ENCODE measurements around the gene CFAP46. TPM values are rescaled to one million over a fixed set of nuclear protein-coding genes. Genes with fewer than 3 reads are reported as not detected.

Gene CFAP46
- total RNA-seq, 2 experiments from 2014 or later = not detected

- Histone ChIP-seq H3K4me2 (ENCODE audit: low read length) (no peak overlapping the region), H3K4me3 (ENCODE audit: low read depth, low read length, poor library complexity, severe bottlenecking) (no peak overlapping the region), H3K27ac (ENCODE audit: low read depth, low read length, poor library complexity, severe bottlenecking) (no peak overlapping the region), H3K9me2 (ENCODE audit: insufficient read depth, low read length) (no peaks in the 10 kb centered on the region), H4K20me1 (ENCODE audit: insufficient read depth, low read length) (no peaks in the 10 kb centered on the region), H2AFZ (ENCODE audit: low read length) (no peak overlapping the region), H3K4me1 (ENCODE audit: insufficient read depth, low read length, poor library complexity, severe bottlenecking) (no peaks in the 10 kb centered on the region), H3K9me3 (ENCODE audit: low read length) (no peaks in the 10 kb centered on the region), H3K36me3 (ENCODE audit: insufficient read depth, low read length) (no peaks in the 10 kb centered on the region), H3K79me2 (ENCODE audit: insufficient read depth, low read depth, low read length) (no peaks in the 10 kb centered on the region)
- ChIA-PET POLR2A (no interaction called here), CTCF (ENCODE audit: unreplicated experiment) (no interaction called here)
- no peak for TF ChIP-seq EZH2phosphoT487 (IDR thresholded peaks at IDR 0.05; ENCODE audit: borderline replicate concordance, low read depth, low read length)
- BruUV-seq (replicated peaks) = no TSS peak
- no peak for DNase-seq (ENCODE audit: low spot score)
- intact Hi-C loops (cut with micrococcal nuclease; ENCODE audit: unreplicated experiment) = no loop called here
Measured at GRCh38 chr10:132851451-132851850, 90.9 kb downstream of the CFAP46 start.

GRCh38 chr10:132850896-132851295 lies 91.5 kb downstream of the CFAP46 start:
- no peak overlapping the region for H3K4me2 ChIP-seq (ENCODE audit: low read length)
- no peak overlapping the region for H3K4me3 ChIP-seq (ENCODE audit: low read depth, low read length, poor library complexity, severe bottlenecking)
- ChIA-PET POLR2A (no interaction called here), CTCF (ENCODE audit: unreplicated experiment) (no interaction called here)
- H4K20me1 ChIP-seq (ENCODE audit: insufficient read depth, low read length) = no peaks in the 10 kb centered on the region
- no peak overlapping the region for H3K27ac ChIP-seq (ENCODE audit: low read depth, low read length, poor library complexity, severe bottlenecking)
- no peaks in the 10 kb centered on the region for H3K9me2 ChIP-seq (ENCODE audit: insufficient read depth, low read length)
- H3K4me1 ChIP-seq (ENCODE audit: insufficient read depth, low read length, poor library complexity, severe bottlenecking) = no peaks in the 10 kb centered on the region
- BruUV-seq (replicated peaks) = no TSS peak
- H2AFZ ChIP-seq (ENCODE audit: low read length) = no peak overlapping the region
- no peak for DNase-seq (ENCODE audit: low spot score)
- H3K79me2 ChIP-seq (ENCODE audit: insufficient read depth, low read depth, low read length) = no peaks in the 10 kb centered on the region
- intact Hi-C loops (cut with micrococcal nuclease; ENCODE audit: unreplicated experiment) = no loop called here
- TF ChIP-seq EZH2phosphoT487 (IDR thresholded peaks at IDR 0.05; ENCODE audit: borderline replicate concordance, low read depth, low read length) (no peak), CTCF (conservative IDR thresholded peaks at IDR 0.05; ENCODE audit: low read length) (no peak)
- H3K9me3 ChIP-seq (ENCODE audit: low read length) = no peaks in the 10 kb centered on the region
- H3K36me3 ChIP-seq (ENCODE audit: insufficient read depth, low read length) = no peaks in the 10 kb centered on the region

- TF ChIP-seq CTCF (conservative IDR thresholded peaks at IDR 0.05; ENCODE audit: low read length) (no peak), EZH2phosphoT487 (IDR thresholded peaks at IDR 0.05; ENCODE audit: borderline replicate concordance, low read depth, low read length) (no peak)
- Histone ChIP-seq H3K9me3 (ENCODE audit: low read length) (no peaks in the 10 kb centered on the region), H3K4me2 (ENCODE audit: low read length) (no peak overlapping the region), H4K20me1 (ENCODE audit: insufficient read depth, low read length) (no peaks in the 10 kb centered on the region), H2AFZ (ENCODE audit: low read length) (no peak overlapping the region), H3K27ac (ENCODE audit: low read depth, low read length, poor library complexity, severe bottlenecking) (no peak overlapping the region), H3K9me2 (ENCODE audit: insufficient read depth, low read length) (no peaks in the 10 kb centered on the region), H3K79me2 (ENCODE audit: insufficient read depth, low read depth, low read length) (no peaks in the 10 kb centered on the region), H3K36me3 (ENCODE audit: insufficient read depth, low read length) (no peaks in the 10 kb centered on the region), H3K4me3 (ENCODE audit: low read depth, low read length, poor library complexity, severe bottlenecking) (no peak overlapping the region), H3K4me1 (ENCODE audit: insufficient read depth, low read length, poor library complexity, severe bottlenecking) (no peaks in the 10 kb centered on the region)
- CTCF ChIA-PET (ENCODE audit: unreplicated experiment) = no interaction called here
- intact Hi-C loops (cut with micrococcal nuclease; ENCODE audit: unreplicated experiment) = no loop called here
- POLR2A ChIA-PET = no interaction called here
- no peak for DNase-seq (ENCODE audit: low spot score)
- BruUV-seq (replicated peaks) = no TSS peak
Measured at GRCh38 chr10:132850246-132850645, 92.1 kb downstream of the CFAP46 start.
